Stimulated activated CD8-positive, alpha-beta memory T cell treated with anti-CD3 and anti-CD28 coated beads, Interleukin-12 subunit alpha, Interleukin-12 subunit beta, amount 100 ng/mL, for 24 hours (primary cell): ENCODE data around the gene ACTR10.
"Not testable (repeated sequence)": the region's sequence is repeated elsewhere in the genome, so short reads cannot be mapped to it uniquely, and the experiment has no call there.

ENCODE experiments used
- DNase-seq: peaks from one replicate; pipeline ENCODE4 v3.0.0-alpha.2; 2020; ENCODE audit errors: extremely low read depth

The ACTR10 gene

GRCh38 chr14:58216544-58216943, 16.6 kb downstream of the ACTR10 start:
- DNase-seq: no peak

- DNase-seq: no peak
Observed at GRCh38 chr14:58227096-58227819, 27.3 kb downstream of the ACTR10 start.

- DNase-seq: no peak
Observed at GRCh38 chr14:58238252-58239243, 38.6 kb downstream of the ACTR10 start.

- DNase-seq: peak; percentile 45
Observed at GRCh38 chr14:58239244-58240195, 39.6 kb downstream of the ACTR10 start.

- no peak for DNase-seq
Observed at GRCh38 chr14:58243790-58244555, 44.0 kb downstream of the ACTR10 start.

GRCh38 chr14:58244556-58245387, 44.8 kb downstream of the ACTR10 start, which contains the start of gene PSMA3:
PSMA3 (plus strand) TSS chr14:58244843; CDS start chr14:58244921, 78 bp downstream.
- peak; percentile 94 for DNase-seq

- no peak for DNase-seq
Observed at GRCh38 chr14:58245562-58245961, 45.6 kb downstream of the ACTR10 start.

GRCh38 chr14:58249611-58250010, 49.7 kb downstream of the ACTR10 start:
- DNase-seq: no peak

GRCh38 chr14:58258156-58258555, 58.2 kb downstream of the ACTR10 start:
- no peak for DNase-seq

- not testable (repeated sequence) for DNase-seq
Observed at GRCh38 chr14:58262005-58262404, 62.1 kb downstream of the ACTR10 start.

- no peak for DNase-seq
Observed at GRCh38 chr14:58265401-58265800, 65.5 kb downstream of the ACTR10 start.

GRCh38 chr14:58270628-58271027, 70.7 kb downstream of the ACTR10 start:
- DNase-seq: no peak

- DNase-seq: no peak
Observed at GRCh38 chr14:58272588-58273372, 72.8 kb downstream of the ACTR10 start.

GRCh38 chr14:58274881-58275280, 74.9 kb downstream of the ACTR10 start:
- no peak for DNase-seq

- no peak for DNase-seq
Observed at GRCh38 chr14:58275527-58276190, 75.7 kb downstream of the ACTR10 start.

- DNase-seq: no peak
Observed at GRCh38 chr14:58276208-58276607, 76.3 kb downstream of the ACTR10 start.

- no peak for DNase-seq
Observed at GRCh38 chr14:58278177-58278576, 78.2 kb downstream of the ACTR10 start.
